Fibroblast of the aortic adventitia (primary cell): ENCODE results near the gene HPS5. TPM values are rescaled to one million over a fixed set of nuclear protein-coding genes. Genes with fewer than 3 reads are reported as not detected.

ENCODE experiments used
- DNase-seq: peaks from one replicate; pipeline ENCODE4 v3.0.0-alpha.2; 2010; ENCODE audit warnings: low read depth
- H3K4me3 ChIP-seq: 2 replicates; pipeline ENCODE4 v1.5.1; 2011; ENCODE audit warnings: low read depth, mild to moderate bottlenecking, control low read depth, low read length, moderate library complexity
- total RNA-seq: library from RNA; depleted of rRNA; stranded (reverse); fragments of >200 nt; gene quantifications from 2 replicates; pipeline ENCODE4 v1.2.3, GENCODE V29; 2012; ENCODE audit warnings: low replicate concordance
- TF ChIP-seq, protein P1 (sequence below): IDR thresholded peaks from 2 replicates; pipeline ENCODE4 v1.5.1; 2011; ENCODE audit warnings: mild to moderate bottlenecking, low read length, control low read depth, inconsistent platforms; ENCODE audit not compliant: insufficient read depth

The HPS5 gene
- total RNA-seq, 1 donor, result 32.3 TPM

DNA sequence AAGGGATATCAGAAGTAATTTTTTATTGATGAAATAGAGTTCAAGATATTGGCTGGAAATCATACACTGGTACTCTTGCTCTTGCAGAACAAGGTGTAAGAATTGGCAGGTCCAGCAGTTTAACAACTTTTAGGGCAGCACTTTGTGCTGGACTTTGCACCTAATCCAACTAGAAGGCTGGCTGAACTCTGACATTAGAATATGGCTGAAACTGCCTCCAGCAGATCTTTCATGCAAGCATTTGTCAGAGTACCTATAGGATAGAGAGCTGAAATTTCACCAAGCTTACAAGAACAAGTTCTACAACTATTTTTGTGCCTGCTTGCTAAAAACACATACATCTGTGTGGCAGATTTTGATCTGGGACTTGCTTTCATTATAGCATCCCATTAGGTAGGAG, 17.2 kb downstream of the HPS5 start:
- no peak overlapping the region for H3K4me3 ChIP-seq
- no peak for DNase-seq
- TF ChIP-seq, protein P1, sequence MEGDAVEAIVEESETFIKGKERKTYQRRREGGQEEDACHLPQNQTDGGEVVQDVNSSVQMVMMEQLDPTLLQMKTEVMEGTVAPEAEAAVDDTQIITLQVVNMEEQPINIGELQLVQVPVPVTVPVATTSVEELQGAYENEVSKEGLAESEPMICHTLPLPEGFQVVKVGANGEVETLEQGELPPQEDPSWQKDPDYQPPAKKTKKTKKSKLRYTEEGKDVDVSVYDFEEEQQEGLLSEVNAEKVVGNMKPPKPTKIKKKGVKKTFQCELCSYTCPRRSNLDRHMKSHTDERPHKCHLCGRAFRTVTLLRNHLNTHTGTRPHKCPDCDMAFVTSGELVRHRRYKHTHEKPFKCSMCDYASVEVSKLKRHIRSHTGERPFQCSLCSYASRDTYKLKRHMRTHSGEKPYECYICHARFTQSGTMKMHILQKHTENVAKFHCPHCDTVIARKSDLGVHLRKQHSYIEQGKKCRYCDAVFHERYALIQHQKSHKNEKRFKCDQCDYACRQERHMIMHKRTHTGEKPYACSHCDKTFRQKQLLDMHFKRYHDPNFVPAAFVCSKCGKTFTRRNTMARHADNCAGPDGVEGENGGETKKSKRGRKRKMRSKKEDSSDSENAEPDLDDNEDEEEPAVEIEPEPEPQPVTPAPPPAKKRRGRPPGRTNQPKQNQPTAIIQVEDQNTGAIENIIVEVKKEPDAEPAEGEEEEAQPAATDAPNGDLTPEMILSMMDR, result no peak

DNA sequence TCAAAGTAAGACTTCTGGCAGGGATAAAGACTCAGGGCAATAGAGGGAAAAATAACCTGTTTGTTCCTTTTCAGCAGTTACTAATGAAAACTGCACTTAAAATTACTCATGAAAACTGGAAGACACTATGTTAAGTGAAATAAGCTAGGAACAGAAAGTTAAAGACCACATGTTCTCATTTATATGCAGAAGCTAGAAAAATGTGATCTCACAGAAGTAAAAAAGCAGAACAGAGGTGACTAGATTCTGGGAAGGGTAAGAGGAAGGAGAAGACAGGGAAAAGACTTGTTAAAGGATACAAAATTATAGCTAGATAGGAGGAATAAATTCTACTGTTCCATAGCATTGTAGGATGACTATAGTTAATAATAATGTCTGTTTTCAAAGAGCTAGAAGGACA, 22.2 kb downstream of the HPS5 start:
- H3K4me3 ChIP-seq, result no peak overlapping the region
- DNase-seq, result no peak
- TF ChIP-seq, protein P1, result no peak

DNA sequence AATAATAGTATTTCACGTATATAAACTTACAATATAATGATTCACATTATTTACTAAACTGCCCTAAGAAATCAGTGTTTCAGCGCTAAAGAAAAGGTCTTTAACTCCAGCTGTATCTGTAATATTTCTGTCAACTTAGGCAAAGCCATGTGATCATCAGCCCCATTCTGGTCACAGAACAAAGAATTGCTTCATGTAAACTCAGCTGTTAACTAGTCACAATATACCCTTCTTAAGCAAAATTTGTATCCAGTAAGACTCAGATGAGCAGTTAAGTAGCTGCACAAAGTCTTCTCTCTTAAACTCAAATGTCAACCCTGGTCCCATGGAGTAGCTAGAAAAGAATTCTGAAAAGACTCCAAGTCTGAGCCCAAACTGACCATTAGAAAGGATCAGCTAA, 26.6 kb downstream of the HPS5 start:
- TF ChIP-seq, protein P1, result no peak
- no peak for DNase-seq
- no peak overlapping the region for H3K4me3 ChIP-seq

DNA sequence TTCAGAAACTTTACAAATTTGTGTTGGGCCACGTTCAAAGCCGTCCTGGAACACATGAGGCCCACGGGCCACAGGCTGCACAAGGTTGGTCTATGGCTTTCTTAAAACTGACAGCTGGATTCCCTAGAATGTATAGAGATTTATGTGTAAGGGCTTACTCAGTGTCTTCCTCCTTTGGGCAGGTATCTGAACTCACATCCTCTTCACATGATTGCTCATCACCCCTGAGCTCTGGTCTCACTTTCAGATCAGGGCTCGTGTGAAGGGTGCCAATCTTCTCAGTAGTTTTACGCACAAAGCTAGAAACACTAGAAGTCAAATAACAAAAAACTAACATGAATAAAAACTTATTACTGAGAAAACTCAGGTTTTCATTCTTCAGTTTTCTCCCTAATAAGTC, 27.1 kb downstream of the HPS5 start:
- TF ChIP-seq, protein P1, result no peak
- DNase-seq, result no peak
- H3K4me3 ChIP-seq, result no peak overlapping the region

DNA sequence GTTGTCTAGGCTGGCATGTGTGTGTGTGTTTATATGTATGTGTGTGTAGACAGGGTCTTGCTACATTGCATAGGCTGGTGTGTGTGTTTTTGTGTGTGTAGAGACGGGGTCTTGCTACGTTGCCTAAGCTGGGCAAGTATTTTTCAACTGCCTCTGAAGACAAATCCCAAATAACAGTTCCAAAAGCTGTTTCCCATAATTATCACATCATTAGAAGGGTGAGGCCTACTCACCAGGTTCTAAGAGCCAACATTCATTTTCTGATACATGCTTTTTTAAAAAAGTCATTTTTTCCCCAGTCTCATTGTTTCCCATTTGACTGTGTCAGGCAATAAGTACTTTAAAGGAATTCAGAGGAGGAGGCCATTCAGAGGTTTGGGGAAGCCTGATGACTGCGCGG, 33.0 kb downstream of the HPS5 start:
- TF ChIP-seq, protein P1, result no peak

DNA sequence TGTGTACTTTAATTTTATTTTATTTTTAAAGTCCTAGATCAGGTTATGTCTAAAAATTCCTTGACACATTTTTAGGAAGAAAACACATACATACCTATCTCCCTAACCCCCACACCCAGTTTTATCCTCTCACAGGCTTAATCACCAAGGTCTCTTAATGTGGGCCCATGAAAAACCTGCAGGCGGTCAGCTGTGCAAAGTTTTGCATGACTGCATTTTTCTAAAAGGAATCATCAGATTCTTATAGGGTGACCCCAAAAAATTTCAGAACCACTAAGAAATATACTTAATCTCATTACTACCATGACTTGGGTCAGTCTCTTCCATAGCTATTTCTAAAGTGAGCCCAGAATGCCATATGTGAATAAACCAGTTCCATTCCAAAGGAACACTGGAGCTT, 36.1 kb downstream of the HPS5 start:
- TF ChIP-seq, protein P1, result no peak

More for the DNA sequence above, 33.0 kb downstream of the HPS5 start:
- no peak for DNase-seq
- H3K4me3 ChIP-seq, result no peak overlapping the region

DNA sequence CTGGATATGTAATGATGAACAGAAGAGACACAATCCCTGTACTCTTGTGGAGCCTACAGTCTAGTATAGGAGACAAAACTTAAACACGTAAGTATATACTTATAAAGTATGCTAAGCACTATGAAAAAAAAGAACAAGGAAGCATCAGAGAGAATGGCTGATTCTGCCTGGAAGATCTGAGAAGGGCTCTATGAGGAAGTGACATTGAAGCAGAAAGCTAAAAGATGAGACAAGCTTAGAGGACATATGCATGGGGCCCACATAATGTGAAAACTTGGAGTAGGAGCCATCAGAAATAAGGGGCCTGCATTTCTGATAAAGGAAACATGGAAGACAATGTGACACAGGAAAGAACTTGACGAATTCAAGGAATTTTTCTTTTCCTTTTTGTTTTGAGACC, 39.3 kb downstream of the HPS5 start:
- no peak for DNase-seq
- TF ChIP-seq, protein P1, result no peak
- H3K4me3 ChIP-seq, result no peak overlapping the region

More for the DNA sequence above, 36.1 kb downstream of the HPS5 start:
- DNase-seq, result no peak
- no peak overlapping the region for H3K4me3 ChIP-seq
